RWPE1 (cell line): ENCODE data around the gene EDARADD.

Source experiments
- CTCF ChIA-PET: fragments of 350-600 bp; sonication (Branson Sonifier 250); formaldehyde crosslinking; extraction: SDS; loops from one replicate; lab custom pipeline; 2021; lab: Yijun Ruan, JAX
- POLR2A ChIA-PET: fragments of 400-600 bp; formaldehyde crosslinking; extraction: SDS; loops from one replicate; lab custom pipeline; 2020; ENCODE audit warnings: antibody characterized with exemption; ENCODE audit not compliant: low non-redundant PET; lab: Yijun Ruan, JAX
- DNase-seq: peaks from one replicate; pipeline ENCODE4 v3.0.0; 2012; ENCODE audit warnings: low spot score
- H3K27ac ChIP-seq: fragments of 450-650 bp; 2 replicates; pipeline ENCODE4 v1.5.1; 2017
- CTCF ChIP-seq: fragments of 450-650 bp; conservative IDR thresholded peaks from 2 replicates; pipeline ENCODE4 v1.5.1; 2017; ENCODE audit warnings: low read depth, mild to moderate bottlenecking

EDARADD gene

GRCh38 chr1:236440373-236440772 lies 46.3 kb downstream of the EDARADD start:
- TF ChIP-seq CTCF: no peak

GRCh38 chr1:236450779-236451178 lies 56.7 kb downstream of the EDARADD start:
- ChIA-PET CTCF (interaction anchor here (0.6 to 1.0 kb wide), 4 partner anchors 15 to 875 kb away, joined by 3 to 4 read pairs (median 4); no protein-coding TSS in a partner anchor), POLR2A (no interaction called here)
- TF ChIP-seq CTCF: no peak
- DNase-seq: no peak
- no peak overlapping the region for H3K27ac ChIP-seq

More at GRCh38 chr1:236440373-236440772, 46.3 kb downstream of the EDARADD start:
- no peak for DNase-seq
- H3K27ac ChIP-seq: no peak overlapping the region
- ChIA-PET POLR2A (interaction anchor here (0.6 kb wide), 1 partner anchor 289 kb away, joined by 9 read pairs; no protein-coding TSS in a partner anchor), CTCF (interaction anchor here (0.5 kb wide), 1 partner anchor 15 kb away, joined by 3 read pairs; no protein-coding TSS in a partner anchor)

GRCh38 chr1:236451796-236452373 lies 57.8 kb downstream of the EDARADD start:
- no peak overlapping the region for H3K27ac ChIP-seq
- no peak for TF ChIP-seq CTCF
- no peak for DNase-seq
- ChIA-PET CTCF (interaction anchor here (1.0 kb wide), 1 partner anchor 14 kb away, joined by 4 read pairs; no protein-coding TSS in a partner anchor), POLR2A (no interaction called here)

- CTCF ChIA-PET: interaction anchor here (0.7 to 0.9 kb wide), 2 partner anchors 37 to 267 kb away, joined by 3 to 4 read pairs; no protein-coding TSS in a partner anchor
These were observed 61.2 kb downstream of the EDARADD start for GRCh38 chr1:236455243-236455642.

GRCh38 chr1:236457775-236458174 lies 63.7 kb downstream of the EDARADD start:
- H3K27ac ChIP-seq: no peak overlapping the region
- CTCF ChIA-PET: no interaction called here
- TF ChIP-seq CTCF: no peak
- no peak for DNase-seq
- POLR2A ChIA-PET: no interaction called here

More at GRCh38 chr1:236455243-236455642, 61.2 kb downstream of the EDARADD start:
- no peak overlapping the region for H3K27ac ChIP-seq
- DNase-seq: peak; percentile 32
- no peak for TF ChIP-seq CTCF
- POLR2A ChIA-PET: no interaction called here

GRCh38 chr1:236458996-236459395 lies 64.9 kb downstream of the EDARADD start:
- no peak for TF ChIP-seq CTCF
- ChIA-PET CTCF (interaction anchor here (0.7 kb wide), 1 partner anchor 218 kb away, joined by 3 read pairs; no protein-coding TSS in a partner anchor), POLR2A (no interaction called here)
- no peak overlapping the region for H3K27ac ChIP-seq
- no peak for DNase-seq
